ENCODE results near the gene ABHD14A.

Gene ABHD14A

DNA sequence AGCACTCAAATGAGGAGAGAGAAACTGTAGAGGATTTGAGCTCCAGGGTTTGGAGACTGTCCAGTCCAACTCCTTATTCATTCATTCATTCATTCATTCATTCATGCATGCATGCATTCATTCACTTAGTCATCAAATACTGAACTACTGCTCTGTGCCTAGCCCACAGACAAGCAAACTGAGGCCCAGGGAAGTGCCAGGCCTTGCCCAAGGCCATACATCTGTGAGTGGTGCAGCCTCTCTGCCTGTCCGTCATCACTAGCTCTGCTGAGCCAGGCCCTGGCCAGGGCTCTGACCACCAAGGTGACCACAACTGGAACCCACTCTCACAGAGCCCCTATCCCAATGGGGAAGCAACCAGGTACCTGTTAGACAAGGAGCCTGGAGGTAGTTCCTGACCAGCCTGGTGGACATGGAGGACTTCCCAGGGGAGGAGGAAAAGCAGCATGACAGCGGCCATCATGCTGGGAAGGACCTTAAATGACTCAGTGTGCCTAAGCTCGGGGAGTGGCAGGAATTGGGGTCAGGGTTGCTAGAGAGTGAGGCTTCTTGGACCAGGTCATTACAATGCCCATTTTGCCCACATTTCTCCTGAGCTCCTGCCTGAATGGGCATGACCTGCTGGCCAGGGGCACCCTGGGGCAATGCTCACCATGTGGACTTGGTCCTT, 48.4 kb downstream of the ABHD14A start:
- DNase-seq, result no peak

DNA sequence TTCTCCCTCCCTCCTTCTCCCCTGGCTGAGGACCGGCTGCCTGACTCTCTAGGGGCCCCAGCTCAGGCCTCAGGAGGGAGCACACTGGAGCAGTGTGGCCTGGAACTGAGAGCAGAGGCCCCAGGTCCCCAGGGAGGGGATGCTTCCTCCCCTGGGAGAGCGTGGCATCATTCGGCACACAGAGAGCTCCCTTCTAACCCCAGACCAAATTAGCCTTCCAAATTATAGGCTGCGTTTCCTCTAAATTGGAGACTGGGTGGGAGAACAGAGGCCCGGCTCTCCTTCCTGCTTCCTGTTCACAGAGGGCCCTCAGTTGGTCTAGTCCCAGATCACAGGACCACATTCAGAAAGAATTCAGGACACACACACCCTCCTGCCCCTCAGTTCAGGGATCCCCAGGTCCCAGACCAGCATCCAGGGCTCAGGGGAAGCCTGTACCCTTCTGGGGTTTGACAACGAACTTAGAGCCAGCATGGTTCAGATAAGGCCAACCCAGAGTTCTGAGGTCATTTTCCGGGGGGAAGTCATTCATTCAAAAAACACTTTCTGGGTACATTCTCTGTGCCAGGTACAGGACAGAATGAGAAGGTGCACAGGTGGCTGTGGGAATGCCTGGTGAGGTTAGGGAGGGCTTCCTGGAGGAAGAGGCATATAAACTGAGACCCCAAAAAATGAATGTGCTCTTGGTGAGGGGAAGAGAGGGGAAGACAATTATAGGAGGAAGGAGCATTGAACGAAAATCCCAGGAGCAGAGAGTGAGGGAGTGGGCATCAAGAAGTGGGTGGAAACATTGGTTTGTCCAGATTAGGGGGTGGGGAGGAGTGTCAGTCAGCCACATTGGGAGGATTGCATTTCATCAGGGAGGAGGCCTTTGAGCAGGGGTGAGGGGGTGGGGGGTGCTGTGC, 49.2 kb downstream of the ABHD14A start:
- no peak for DNase-seq

DNA sequence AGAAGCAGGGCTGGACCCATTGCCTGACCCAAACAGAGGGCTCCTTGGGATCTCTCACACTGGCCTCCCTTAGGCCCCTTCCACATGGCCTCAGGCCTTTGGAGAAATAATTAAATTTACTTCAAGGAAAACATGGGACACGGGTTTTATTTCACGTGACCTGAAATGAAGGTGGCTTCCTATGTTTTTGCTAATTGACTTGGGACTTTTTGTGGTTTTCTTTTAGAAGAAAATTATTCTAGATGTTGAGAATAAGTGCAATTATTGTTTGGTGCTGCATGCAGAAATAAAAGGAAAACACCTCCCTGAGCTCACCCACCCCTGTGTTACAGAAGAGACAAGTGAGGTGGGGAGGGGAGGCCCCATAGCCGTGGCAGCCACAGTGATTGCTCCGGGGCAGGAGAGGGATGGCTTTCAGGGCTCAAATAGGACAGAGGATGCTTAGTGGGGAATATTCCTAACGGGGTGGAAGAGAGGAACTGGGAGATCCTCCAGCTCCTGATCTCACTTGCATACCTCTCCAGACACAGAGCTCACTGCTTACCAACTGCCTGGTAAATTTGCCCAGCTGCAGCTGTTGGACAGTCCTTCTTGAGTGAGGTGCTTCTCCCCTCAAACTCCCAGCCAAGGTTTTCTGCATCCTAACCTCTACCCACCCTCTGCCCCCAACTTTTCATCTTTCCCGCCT, 50.0 kb downstream of the ABHD14A start:
- no peak for DNase-seq

DNA sequence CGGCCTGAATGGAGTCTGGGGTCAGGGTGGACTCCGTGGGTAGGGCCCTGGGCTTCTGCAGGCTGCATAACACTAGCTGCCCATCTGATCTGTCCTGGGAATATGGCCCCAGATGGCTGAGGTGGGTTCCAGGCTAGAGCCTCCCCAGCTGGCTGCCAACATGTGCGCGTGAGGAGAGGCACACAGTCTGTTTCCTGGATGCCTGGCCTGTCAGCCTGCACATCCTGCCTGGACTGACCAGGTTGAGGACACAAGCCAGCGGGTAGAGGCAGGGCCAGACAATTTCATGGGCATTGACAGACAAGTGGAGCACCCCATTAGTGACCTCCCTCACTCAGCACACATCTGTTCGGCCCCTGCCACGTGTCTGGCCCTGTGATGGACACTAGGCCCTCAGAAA, 50.6 kb downstream of the ABHD14A start:
- no peak for DNase-seq

DNA sequence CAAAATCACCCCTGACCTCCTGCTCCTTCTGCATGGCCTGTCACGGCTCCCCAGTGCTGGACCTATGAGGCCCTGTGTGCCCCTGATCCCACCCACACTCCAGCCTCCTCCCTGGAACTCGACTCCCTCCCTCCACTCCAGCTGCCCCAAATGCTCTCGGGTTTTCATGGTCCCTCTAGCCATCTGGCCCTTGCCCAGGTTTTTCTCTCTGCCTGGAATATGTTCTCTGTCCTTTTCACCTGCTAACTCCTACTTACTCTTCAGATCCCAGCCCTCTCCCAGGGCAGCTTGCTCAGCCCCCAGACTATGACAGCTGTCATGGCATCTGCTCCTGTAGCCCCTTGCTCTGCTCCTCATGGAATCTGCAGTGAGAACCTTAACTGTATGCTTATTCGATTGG, 51.2 kb downstream of the ABHD14A start:
- DNase-seq, result no peak

DNA sequence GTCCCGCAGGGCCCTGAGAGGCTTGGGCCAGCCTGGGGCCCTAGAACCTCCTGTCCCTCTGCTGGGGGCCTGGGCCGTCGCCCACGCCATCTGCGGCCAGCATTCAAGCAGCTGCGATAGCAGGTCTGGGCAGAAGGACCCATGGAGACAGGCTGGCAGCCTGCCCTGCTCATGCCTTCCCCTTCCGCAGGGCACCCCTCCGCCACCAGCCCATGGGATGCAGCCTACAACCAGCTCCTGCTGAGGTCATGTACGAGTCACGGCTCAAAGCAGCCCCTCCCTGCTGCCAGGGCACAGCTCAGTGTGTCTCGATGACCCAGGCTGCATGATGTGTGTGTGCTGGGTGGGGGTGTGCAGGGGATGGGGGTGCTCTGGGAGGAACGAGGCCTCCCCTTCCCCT, 53.7 kb downstream of the ABHD14A start:
- DNase-seq, result no peak

DNA sequence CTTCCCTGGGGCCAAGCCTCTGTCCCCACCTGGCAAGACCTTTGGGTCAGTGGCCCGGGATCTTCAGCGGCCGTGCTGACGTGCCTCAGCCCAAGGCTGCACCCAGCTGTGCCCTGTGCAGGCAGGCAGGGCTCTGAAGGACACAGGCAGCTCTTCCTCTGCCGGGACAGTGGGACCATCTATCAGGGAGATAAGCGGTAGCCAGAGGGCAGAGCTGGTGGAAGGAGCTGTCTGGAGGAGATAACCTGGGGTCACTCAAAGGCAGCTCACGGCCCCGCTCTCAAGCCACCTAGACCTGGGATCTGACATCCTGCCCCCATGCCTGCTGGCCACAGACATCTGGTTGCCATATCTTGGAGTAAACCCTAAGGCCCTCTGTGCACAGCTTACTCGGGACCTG, 54.2 kb downstream of the ABHD14A start:
- DNase-seq, result no peak

DNA sequence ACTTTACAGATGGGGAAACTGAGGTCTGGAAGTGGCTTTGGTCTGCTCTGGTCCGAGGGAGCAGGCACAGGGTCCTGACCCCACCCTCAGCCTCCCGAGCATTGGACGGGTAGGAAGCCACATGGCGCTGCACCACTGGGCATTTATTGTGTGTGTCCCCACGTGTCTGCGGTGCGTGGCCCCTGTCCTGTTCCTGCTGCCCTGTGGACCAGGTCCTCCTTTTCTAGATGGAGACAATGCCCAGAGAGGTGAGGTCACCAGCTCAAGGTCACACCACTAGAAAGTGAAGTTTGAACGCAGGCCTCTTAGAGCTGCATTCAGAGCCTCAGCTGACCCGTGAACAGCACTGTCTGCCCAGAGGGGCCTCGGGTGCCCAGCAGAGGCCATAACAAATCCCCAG, 54.7 kb downstream of the ABHD14A start:
- no peak for DNase-seq

All from NCI-H2029 (cell line).